AG04450 (cell line): ENCODE measurements around the gene C20orf144. TPM values are rescaled to one million over a fixed set of nuclear protein-coding genes. Genes with fewer than 3 reads are reported as not detected.

ENCODE experiments used
- CTCF ChIA-PET: fragments of 300-600, 350-600 bp; formaldehyde crosslinking; extraction: SDS; loops from one replicate; lab custom pipeline; 2022; ENCODE audit warnings: antibody characterized with exemption, inconsistent platforms; lab: Charles Lee
- POLR2A ChIA-PET: fragments of 350-600 bp; formaldehyde crosslinking; extraction: SDS; loops from one replicate; lab custom pipeline; 2021; ENCODE audit warnings: antibody characterized with exemption, inconsistent platforms; lab: Yijun Ruan, JAX
- DNase-seq: peaks from one replicate; pipeline ENCODE4 v3.0.0-alpha.2; 2011; ENCODE audit warnings: low read depth, low spot score
- H3K27ac ChIP-seq: one replicate; pipeline ENCODE4 v1.5.1; 2012; ENCODE audit warnings: low read depth, low read length, control low read depth
- H3K27me3 ChIP-seq: one replicate; pipeline ENCODE4 v1.6.0; 2012; ENCODE audit warnings: low read length; ENCODE audit not compliant: control insufficient read depth, insufficient read depth
- H3K4me3 ChIP-seq: 2 replicates; pipeline ENCODE4 v1.5.1; 2011; ENCODE audit warnings: mild to moderate bottlenecking, low read depth, low read length, control low read depth
- H3K9me3 ChIP-seq: 2 replicates; pipeline ENCODE4 v1.5.1; 2012; ENCODE audit warnings: low read length; ENCODE audit not compliant: control insufficient read depth, insufficient read depth
- polyA plus RNA-seq: library from polyadenylated mRNA; depleted of rRNA; stranded (reverse); fragments of >200 nt; gene quantifications from 2 replicates; pipeline ENCODE4 v1.2.3, GENCODE V29; 2011
- TF ChIP-seq, protein P1 (sequence below): IDR thresholded peaks from 2 replicates; pipeline ENCODE4 v1.5.1; 2011; ENCODE audit warnings: low read depth, low read length, control low read depth, inconsistent platforms

C20orf144 gene
- polyA plus RNA-seq, 1 experiment, result 0.14 TPM

DNA sequence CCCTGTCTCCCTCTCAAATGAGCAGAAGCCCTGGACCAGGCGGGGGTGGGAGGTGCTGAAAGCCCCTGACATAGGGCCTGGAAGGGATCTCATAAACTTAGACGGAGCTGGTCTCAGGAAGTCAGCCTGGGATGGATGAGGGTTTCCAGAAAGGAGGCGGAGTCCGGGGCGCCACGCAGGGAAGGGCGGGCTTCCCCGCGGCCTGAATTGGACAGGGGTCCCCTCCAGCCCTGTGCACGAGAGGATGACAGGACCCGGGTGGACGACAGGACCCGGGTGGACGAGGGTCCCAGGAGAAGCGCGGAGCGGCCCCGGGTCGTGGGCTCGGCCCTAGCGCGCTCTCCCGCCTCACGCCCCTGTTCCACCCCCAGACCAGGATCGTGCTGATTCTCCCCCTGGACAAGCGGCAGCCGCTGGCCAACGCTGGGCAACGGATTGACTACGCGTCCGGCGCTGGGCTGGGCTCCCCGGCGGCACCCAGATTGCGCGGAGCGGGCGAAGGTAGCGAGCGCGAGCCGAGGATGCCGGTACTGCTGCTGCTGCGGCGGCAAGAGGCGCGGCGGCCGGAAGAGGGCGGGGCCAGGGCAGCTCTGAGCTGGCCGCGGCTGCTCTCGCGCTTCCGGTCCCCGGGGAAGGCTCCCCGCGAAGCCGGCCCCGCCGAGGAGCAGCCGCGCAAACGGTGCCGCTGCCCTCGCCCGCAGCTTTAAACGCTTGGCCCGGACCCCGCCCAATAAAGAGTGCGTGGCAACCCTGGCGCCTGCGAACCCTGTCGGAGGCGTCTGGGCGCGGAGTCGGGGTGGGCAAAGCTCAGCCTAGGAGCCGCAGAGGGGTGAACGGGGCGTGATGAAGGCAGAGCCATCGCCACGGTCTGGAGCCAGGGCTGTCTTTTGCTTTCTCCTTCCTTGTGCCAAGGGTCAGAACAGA lies 1.3 kb downstream of the C20orf144 start:
- TF ChIP-seq, protein P1, sequence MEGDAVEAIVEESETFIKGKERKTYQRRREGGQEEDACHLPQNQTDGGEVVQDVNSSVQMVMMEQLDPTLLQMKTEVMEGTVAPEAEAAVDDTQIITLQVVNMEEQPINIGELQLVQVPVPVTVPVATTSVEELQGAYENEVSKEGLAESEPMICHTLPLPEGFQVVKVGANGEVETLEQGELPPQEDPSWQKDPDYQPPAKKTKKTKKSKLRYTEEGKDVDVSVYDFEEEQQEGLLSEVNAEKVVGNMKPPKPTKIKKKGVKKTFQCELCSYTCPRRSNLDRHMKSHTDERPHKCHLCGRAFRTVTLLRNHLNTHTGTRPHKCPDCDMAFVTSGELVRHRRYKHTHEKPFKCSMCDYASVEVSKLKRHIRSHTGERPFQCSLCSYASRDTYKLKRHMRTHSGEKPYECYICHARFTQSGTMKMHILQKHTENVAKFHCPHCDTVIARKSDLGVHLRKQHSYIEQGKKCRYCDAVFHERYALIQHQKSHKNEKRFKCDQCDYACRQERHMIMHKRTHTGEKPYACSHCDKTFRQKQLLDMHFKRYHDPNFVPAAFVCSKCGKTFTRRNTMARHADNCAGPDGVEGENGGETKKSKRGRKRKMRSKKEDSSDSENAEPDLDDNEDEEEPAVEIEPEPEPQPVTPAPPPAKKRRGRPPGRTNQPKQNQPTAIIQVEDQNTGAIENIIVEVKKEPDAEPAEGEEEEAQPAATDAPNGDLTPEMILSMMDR, result no peak
- Histone ChIP-seq H3K9me3 (no peaks in the 10 kb centered on the region; the same call in 1 of the 2 replicates), H3K4me3 (peak overlapping the region; percentile 80), H3K27ac (peak overlapping the region; percentile 80), H3K27me3 (no peaks in the 10 kb centered on the region)
- no peak for DNase-seq
- POLR2A ChIA-PET, result interaction anchor here (0.6 to 2.3 kb wide), 9 partner anchors 10 to 449 kb away, joined by 3 to 10 read pairs (median 4); partner anchors contain the start of genes CBFA2T2, EIF2S2, PXMP4 and ZNF341
- CTCF ChIA-PET, result interaction anchor here (0.6 to 2.2 kb wide), 3 partner anchors 9 to 197 kb away, joined by 3 to 13 read pairs (median 4); no protein-coding TSS in a partner anchor

- DNase-seq, result no peak
- peak overlapping the region; percentile 80 for H3K4me3 ChIP-seq
- TF ChIP-seq, protein P1, result no peak
- no peaks in the 10 kb centered on the region; the same call in 1 of the 2 replicates for H3K9me3 ChIP-seq
- POLR2A ChIA-PET, result interaction anchor here (0.7 to 2.3 kb wide), 6 partner anchors 11 to 174 kb away, joined by 3 to 10 read pairs (median 4); partner anchors contain the start of genes CBFA2T2 and ZNF341
- CTCF ChIA-PET, result interaction anchor here (0.5 to 2.2 kb wide), 3 partner anchors 10 to 455 kb away, joined by 3 to 13 read pairs (median 3); no protein-coding TSS in a partner anchor
- peak overlapping the region; percentile 80 for H3K27ac ChIP-seq
- H3K27me3 ChIP-seq, result no peaks in the 10 kb centered on the region
Measured at GRCh38 chr20:33664085-33664761, 2.1 kb downstream of the C20orf144 start.

DNA sequence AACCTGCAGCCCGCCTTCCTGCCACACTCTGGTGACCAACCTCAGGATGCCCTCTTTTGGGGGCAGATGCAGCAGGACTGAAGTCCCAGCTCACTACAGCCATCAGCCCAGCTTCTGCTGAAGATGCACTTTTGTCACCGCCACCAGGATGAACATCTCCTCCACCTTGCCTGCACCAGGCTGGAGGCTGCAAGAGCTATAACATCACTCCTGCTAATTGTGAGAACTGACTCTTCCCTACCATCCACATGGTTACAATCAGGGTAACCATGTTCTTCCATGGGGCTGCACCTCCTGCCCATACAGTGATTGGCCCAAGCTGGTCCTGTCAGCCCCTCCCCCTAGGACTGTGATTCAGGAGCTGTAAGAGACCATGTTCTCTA lies 2.6 kb downstream of the C20orf144 start:
- POLR2A ChIA-PET, result interaction anchor here (0.5 to 2.3 kb wide), 3 partner anchors 11 to 148 kb away, joined by 3 to 10 read pairs (median 3); no protein-coding TSS in a partner anchor
- TF ChIP-seq, protein P1, result no peak
- DNase-seq, result no peak
- no peak overlapping the region for H3K27ac ChIP-seq
- no peaks in the 10 kb centered on the region for H3K9me3 ChIP-seq
- no peak overlapping the region for H3K4me3 ChIP-seq
- H3K27me3 ChIP-seq, result no peaks in the 10 kb centered on the region
- CTCF ChIA-PET, result interaction anchor here (0.5 to 0.6 kb wide), 2 partner anchors 119 to 454 kb away, joined by 3 read pairs; no protein-coding TSS in a partner anchor

- TF ChIP-seq, protein P1, result peak; percentile 52
- Histone ChIP-seq H3K4me3 (peak within 1 kb of the TSS; percentile 61), H3K9me3 (no peaks in the 10 kb centered on the region), H3K27me3 (no peaks in the 10 kb centered on the region), H3K27ac (peak within 1 kb of the TSS; percentile 62)
- POLR2A ChIA-PET, result interaction anchor here (0.6 to 2.2 kb wide), 5 partner anchors 13 to 696 kb away, joined by 3 to 10 read pairs (median 4); partner anchors contain the start of genes CBFA2T2 and ITCH
- peak; percentile 95 for DNase-seq
- CTCF ChIA-PET, result interaction anchor here (1.2 to 1.8 kb wide), 5 partner anchors 13 to 464 kb away, joined by 3 to 7 read pairs (median 4); no protein-coding TSS in a partner anchor
Measured at GRCh38 chr20:33666293-33667244, 4.4 kb downstream of the C20orf144 start, which contains the start of gene ACTL10. Gene ACTL10 (plus strand): TSS chr20:33666943. CDS start chr20:33667498, 555 bp downstream.
